ENCODE results near the gene HHIPL1.
A peak's percentile ranks its signal among the peaks of the same experiment; 100 is the strongest.

HHIPL1 gene

GRCh38 chr14:99644723-99645544 lies at the start of gene HHIPL1:
Gene HHIPL1, plus strand, starts transcription at chr14:99645129. Its CDS starts 79 bp downstream, at chr14:99645208.
- DNase-seq (ENCODE audit: low read depth) = no peak

- no peak for DNase-seq (ENCODE audit: low read depth)
These were observed 49.4 kb upstream of the HHIPL1 start for GRCh38 chr14:99595524-99595923.

- DNase-seq (ENCODE audit: low read depth) = no peak
These were observed 48.8 kb upstream of the HHIPL1 start for GRCh38 chr14:99596071-99596627.

DNA sequence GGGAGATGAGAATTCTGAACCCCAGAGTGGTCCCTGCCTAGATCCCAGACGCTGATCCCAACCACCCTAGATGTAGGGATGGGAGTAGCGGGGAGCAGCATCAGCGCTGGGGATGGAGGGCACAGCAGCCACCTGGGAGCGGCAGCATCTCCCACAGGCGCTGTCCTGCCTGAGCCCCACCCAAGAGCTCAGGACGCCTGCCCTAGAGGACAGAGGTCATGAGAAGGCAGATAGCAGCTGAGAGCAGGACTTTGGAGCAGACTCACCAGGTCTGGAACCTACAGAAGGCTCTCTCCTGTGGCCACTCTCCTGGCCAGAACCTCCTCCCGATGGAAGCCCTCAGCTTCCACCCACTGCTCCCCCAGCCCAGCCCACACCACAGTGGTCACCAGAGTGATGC lies 48.2 kb upstream of the HHIPL1 start:
- DNase-seq (ENCODE audit: low read depth) = no peak

DNA sequence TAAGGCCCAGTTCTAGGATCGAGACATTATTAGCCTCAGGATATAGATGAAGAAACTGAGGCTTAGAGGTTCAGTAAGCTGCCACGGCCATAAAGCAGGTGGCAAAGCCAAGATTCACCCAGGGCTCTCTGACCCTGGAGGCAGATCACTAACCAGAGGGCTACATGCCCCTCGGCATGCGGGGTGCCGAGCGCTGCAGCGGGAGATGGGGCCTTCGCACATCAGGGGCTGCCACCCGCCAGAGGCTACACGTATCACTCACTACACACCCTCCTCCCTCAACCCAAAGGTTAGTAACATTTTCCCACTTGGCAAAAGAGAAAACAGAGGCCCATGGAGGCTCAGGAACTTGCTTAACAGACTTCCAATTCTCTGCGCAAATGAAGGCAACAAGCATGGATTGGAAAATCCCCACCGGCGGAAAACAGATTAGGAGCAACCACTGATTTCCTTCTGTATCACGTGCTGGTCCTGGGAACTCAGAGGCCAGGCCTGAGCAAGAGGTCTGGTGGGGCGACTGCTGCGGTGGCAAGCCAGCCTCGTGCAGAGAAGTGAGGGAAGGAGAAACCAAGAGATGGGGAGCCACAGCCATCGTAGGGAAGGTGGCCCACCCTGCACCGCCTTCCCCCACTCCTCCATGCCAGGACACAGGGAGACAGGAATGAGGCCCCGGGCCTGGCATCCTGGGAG lies 46.9 kb upstream of the HHIPL1 start:
- DNase-seq (ENCODE audit: low read depth) = no peak

DNA sequence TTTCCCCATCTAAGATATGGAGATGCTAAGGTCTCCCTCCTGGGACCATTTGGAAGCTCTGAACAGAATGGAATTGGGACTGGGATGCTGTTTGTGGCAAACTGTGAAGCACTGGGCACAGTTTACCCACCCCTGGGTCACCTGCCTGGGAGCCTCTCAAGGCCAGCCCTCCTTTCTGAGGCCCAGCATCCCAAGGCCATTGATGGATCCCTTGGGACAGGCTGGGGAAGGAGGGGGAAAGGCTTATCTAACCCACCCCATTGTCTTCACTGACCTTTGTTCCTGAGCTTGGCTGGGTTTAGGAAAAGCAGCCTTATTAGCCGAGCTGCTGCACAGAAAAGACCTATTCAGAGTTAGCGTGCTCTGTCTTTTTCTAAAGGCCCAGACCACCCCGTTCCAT lies 46.2 kb upstream of the HHIPL1 start:
- no peak for DNase-seq (ENCODE audit: low read depth)

- DNase-seq (ENCODE audit: low read depth) = no peak
These were observed 45.5 kb upstream of the HHIPL1 start for GRCh38 chr14:99599393-99599792.

GRCh38 chr14:99600232-99600888 lies 44.6 kb upstream of the HHIPL1 start:
- DNase-seq (ENCODE audit: low read depth) = no peak

DNA sequence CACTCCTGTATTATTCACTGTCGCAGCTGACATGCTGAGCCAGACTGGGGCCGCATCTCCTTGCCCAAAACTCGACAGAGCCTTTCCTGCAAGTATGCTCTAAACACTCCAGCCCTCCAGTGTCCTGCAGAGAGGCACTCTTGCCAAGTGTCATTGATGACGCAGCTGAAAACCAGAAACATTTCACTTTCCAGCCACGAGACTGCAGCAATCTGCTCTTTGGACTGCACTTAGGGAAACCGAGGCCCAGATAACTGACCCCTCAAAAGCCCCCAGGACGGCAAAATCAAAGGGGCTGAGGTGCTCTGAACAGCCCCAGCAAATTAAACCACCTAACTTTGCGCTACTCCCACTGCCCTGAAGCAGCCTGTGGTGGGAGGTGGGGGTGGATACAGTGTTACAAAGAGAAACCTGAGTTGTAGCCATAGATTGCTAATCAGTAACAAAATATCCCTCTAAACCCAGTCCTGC lies 43.5 kb upstream of the HHIPL1 start:
- no peak for DNase-seq (ENCODE audit: low read depth)

DNA sequence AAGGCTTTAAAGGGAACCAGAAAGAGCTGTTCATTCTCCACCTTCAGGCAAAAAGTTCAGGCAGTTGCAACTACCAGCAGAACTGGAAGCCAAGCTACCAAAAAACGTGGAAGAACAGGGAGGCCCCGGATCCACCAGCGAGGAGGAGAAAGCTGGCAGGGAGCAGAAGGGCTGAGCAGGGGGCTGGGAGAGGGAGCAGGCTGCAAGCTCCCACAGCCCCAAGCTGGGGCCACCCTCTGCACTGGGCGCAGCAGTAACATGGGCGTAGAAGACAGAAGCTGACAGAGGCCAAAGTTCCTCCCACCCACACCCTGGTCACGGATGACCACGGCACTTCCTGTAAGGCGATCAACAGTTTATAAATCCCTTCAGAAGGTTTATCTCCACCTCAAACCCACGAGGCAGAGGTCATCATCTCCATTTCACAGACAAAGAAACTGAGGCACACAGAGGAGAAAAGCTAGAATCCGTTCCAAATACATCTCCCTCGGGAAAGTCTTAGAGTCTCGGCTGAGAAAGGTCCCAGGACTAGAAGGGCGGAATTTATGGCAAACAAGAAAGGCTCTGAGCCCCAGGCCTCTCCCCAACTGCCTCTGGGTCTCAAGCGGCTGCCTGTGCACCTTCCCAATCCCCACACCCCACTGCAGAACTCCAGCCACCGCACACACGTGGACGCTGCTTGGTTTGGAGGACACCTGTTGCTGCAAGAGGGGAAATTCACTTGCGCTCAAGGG lies 42.7 kb upstream of the HHIPL1 start:
- no peak for DNase-seq (ENCODE audit: low read depth)

DNA sequence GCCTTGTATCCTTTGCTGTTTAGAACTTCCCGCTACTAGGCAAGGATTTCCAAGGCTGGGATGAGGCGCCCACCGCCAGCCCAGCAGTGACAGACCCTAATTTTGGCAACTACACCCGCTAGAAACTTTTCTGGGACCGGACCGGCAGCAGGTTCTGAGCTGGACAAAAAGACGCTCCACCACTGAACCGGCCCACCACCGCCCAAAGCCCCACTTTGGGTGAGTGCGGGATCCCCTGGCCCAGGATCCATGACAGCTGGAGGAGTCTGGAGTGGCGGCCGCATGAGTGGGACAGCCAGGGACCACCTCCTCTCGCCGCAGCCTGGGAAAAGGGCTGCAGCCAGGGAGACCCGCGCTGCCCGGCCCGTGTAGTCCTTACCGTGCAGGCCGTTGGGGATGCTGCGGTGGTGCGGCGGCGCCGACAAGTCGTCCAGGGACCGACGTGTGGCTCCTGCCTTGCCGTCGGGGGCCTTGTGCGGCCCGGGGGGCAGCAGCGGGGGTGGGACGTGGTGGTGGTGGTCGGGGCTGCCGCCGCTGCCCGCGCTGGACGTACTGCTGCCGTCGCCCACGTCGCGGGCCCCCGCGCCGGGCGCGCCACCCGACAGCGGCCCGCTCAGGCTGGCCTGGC lies 42.0 kb upstream of the HHIPL1 start:
- DNase-seq (ENCODE audit: low read depth) = no peak

DNA sequence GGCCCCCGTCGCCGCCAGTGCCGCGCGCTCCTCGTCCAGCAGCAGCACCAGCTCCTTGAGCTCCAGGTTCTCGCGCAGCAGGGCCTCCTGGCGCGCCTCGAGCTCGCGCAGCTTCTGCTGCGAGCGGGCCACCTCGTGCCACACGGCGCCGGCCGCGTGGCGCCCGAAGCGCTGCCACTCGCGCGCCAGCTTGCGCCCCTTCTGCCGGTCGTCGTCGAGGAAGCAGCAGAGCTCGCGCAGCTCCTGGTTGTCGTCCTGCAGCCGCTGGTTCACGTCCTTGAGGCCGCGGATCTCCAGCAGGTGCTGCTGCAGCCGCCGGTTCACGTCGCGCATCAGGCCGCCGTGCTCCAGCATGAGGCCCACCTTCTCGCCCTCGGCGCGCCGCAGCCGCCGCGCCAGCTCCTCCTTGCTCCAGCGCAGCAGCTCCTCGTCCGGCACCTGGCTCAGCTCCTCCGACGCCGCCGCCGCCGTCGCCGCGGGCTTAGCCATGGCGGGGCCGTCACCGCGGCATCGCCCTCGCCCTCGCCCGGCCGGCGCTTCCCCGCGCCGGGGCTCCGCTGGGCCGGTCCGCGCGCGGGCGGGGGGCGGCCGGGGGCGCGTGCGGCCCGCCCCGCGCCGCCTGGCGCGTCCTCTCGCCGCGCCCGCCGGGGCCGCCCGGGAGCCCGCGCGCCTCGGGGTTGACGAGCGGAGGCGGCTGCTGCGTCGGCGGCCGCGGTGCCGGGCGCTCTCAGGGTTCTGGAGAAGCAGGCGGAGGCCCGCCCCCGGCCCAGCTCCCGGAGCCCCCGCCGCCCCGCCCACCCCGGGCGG lies 41.3 kb upstream of the HHIPL1 start, which contains the start of gene CCDC85C:
TSS of gene CCDC85C (minus strand) at position 737 of the 807 bp plus-strand sequence. CDS start at position 489, 248 bp downstream.
- no peak for DNase-seq (ENCODE audit: low read depth)

DNA sequence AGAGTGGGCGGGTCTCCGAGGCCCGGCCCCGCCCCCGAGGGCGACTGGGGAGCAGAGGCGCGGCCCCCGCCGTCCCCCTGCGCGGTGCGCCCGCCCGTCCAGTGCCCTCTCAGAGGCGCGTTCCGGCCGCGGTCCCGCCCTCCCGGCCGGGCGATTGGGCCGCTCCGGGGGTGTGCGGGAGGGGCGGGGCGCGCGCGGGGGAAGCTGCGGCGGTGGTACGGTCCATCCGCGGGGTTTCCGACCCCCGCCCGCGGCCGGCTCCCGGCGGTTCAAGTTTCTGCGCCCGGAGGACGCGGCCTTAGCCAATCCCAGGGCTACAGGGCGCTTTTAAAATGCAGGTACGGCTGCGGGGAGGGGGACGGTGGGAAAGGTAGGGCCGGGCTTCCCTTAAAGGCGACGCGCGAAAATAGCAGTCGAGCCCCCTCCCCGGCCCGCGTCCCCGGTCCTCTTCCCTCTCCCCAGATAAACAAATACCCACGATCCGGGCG lies 40.6 kb upstream of the HHIPL1 start:
- DNase-seq (ENCODE audit: low read depth) = peak; percentile 80

GRCh38 chr14:99604766-99605298 lies 40.1 kb upstream of the HHIPL1 start:
- no peak for DNase-seq (ENCODE audit: low read depth)

DNA sequence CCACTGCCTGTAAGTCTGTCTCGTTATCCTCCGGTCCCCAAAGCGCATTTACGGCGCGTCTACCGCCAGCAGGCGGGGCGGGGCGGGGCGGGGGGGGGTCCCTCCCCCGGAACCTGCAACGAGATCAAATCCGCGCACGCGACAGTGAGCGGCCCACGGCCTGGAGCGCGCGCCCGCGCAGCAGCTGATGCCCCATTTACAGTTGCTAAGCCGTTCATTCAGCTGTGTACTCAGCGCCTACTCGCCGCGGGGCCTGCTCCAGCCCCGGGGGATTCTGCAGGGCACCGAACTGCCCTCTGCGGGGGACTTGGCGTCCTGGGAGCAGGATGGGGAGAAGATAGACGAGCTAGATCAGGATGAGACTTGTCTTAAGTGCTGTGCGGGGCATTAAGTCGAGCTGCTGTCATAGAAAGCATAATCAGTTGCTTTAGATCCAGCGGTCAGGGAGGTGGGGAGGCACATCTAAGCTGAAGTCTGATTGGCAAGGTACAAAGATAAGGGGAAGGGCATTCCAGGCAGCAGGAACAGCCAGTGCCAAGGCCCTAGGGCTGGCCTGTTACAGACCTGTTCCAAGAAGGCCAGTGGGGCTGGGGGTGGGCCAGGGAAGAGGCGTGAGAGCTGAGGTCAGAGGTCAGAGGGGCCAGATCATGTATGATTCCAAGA lies 39.5 kb upstream of the HHIPL1 start:
- DNase-seq (ENCODE audit: low read depth) = peak; percentile 10

DNA sequence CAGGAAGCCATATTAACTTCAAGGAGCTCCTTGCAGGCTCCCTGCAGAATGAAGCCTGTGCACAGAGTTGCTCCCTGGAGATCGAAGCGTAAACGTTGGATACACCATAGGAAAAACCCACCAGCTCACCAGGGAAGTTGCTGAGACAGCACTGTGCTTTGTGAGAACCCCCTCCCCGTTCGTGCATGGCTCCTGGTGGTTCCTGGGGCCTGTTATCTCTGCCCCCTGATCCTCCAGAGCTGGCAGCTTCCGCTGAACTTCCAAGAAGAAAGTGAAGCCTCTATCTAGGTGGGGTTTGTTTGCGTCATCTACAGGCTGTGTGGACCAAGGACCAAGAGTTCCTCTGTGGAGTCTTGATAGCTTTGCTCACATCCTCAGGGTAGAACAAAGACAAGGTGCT lies 38.6 kb upstream of the HHIPL1 start:
- DNase-seq (ENCODE audit: low read depth) = no peak

DNA sequence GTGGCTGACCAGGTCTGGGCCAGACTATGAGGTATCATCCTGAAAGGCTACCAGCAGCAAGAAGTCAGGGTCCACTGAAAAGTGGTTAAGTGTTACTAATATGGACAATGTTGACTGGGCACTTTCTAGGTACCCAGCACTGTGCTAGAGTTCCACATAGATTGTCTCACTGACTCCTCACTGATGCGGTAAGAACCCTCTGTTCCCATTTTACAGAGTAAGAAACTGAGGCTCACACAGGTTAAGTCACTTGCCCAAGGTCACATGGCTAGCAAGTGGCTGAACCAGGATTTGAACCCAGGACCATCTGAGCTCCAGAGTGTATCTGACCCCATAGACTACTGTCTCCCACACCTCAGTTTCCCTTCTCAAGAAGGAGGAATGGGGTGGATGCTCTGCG lies 36.3 kb upstream of the HHIPL1 start:
- no peak for DNase-seq (ENCODE audit: low read depth)

GRCh38 chr14:99609245-99610170 lies 35.4 kb upstream of the HHIPL1 start:
- DNase-seq (ENCODE audit: low read depth) = no peak
